ENCODE measurements around the gene ATXN2. TPM values are rescaled to one million over a fixed set of nuclear protein-coding genes. Genes with fewer than 3 reads are reported as not detected.

ATXN2 gene
- total and polyA plus RNA-seq, 9 of the 15 experiments (the other 6 are each of a cell fraction or from before 2014, with no cell fraction given) = 16.8 to 67.8 (median 29.3) TPM

GRCh38 chr12:111437816-111438454, 161.2 kb downstream of the ATXN2 start (continued):
- TF ChIP-seq ZNF592 (IDR thresholded peaks at IDR 0.05) = peak; percentile 65; the same call in 1 of the 2 replicates
- no peak for TF ChIP-seq SRSF3 (IDR thresholded peaks at IDR 0.05; ENCODE audit: insufficient read depth, low read length)
- no peak for TF ChIP-seq CHD2 (IDR thresholded peaks at IDR 0.05; ENCODE audit: low read depth, low read length)
- no peak for TF ChIP-seq ZBTB43 (CRISPR knock-in tag; IDR thresholded peaks at IDR 0.05)
- no peak for TF ChIP-seq RBM25 (IDR thresholded peaks at IDR 0.05; ENCODE audit: low read depth, low read length, severe bottlenecking)
- no peak for TF ChIP-seq REST (IDR thresholded peaks at IDR 0.05; ENCODE audit: borderline replicate concordance)
- no peak for TF ChIP-seq REST (CRISPR knock-in tag; IDR thresholded peaks at IDR 0.05; ENCODE audit: low read depth)
- TF ChIP-seq KLF10 (CRISPR knock-in tag; IDR thresholded peaks at IDR 0.05) = no peak
- no peak for TF ChIP-seq TRIM28 (IDR thresholded peaks at IDR 0.05)
- TF ChIP-seq MCM3 (IDR thresholded peaks at IDR 0.05) = no peak
- no peak for TF ChIP-seq SNIP1 (IDR thresholded peaks at IDR 0.05; ENCODE audit: low read depth)
- TF ChIP-seq HLTF (IDR thresholded peaks at IDR 0.05) = no peak
- no peak for TF ChIP-seq BCL6 (CRISPR knock-in tag; IDR thresholded peaks at IDR 0.05)
- TF ChIP-seq ZNF3 (CRISPR knock-in tag; IDR thresholded peaks at IDR 0.05) = no peak
- no peak for TF ChIP-seq ZNF347 (CRISPR knock-in tag; IDR thresholded peaks at IDR 0.05; ENCODE audit: low read depth)
- no peak for TF ChIP-seq SMAD2 (IDR thresholded peaks at IDR 0.05; ENCODE audit: low read depth, low read length)

All from K562 (cell line).